Esophagus muscularis mucosa (tissue), 4 donors: ENCODE data around the gene CUL4A.

Experiments
- CTCF ChIP-seq, 3 experiments: fragments of 200-600 bp in 2 of 3; fragments of 450-650 bp in 1 of 3; sonication (generic) in 2 of 3; IDR thresholded peaks; one replicate each; pipeline ENCODE4 v1.5.1; 2017 to 2019; ENCODE audit warnings: antibody characterized with exemption in 3 of 3, mild to moderate bottlenecking in 2 of 3, moderate library complexity in 1 of 3
- EP300 ChIP-seq: sonication (generic); formaldehyde crosslinking; IDR thresholded peaks from one replicate; pipeline ENCODE4 v1.6.1; 2017; ENCODE audit warnings: antibody characterized with exemption
- POLR2A ChIP-seq: fragments of 450-650 bp; IDR thresholded peaks from one replicate; pipeline ENCODE4 v1.6.1; 2017; ENCODE audit warnings: antibody characterized with exemption, moderate library complexity, mild to moderate bottlenecking, low read depth

GRCh38 chr13:113176280-113176679, 33.1 kb upstream of the CUL4A start:
- no peak for TF ChIP-seq CTCF (IDR thresholded peaks at IDR 0.05)
- TF ChIP-seq POLR2A = no peak
- TF ChIP-seq EP300 = no peak
